GM12878 (cell line): ENCODE data around the gene LGALS9.

ENCODE experiments used
- PKNOX1 ChIP-seq: fragments of 450-650 bp; IDR thresholded peaks from 2 replicates; pipeline ENCODE4 v1.6.1; 2016; ENCODE audit warnings: mild to moderate bottlenecking
- POLR2AphosphoS5 ChIP-seq: IDR thresholded peaks from 2 replicates; pipeline ENCODE4 v1.6.1; 2011; ENCODE audit warnings: mild to moderate bottlenecking, low read length, inconsistent platforms
- RAD21 ChIP-seq: IDR thresholded peaks from 2 replicates; pipeline ENCODE4 v1.6.1; 2011; ENCODE audit warnings: mild to moderate bottlenecking, low read depth, low read length, moderate library complexity; ENCODE audit not compliant: insufficient read depth
- YY1 ChIP-seq: IDR thresholded peaks from 2 replicates; pipeline ENCODE4 v1.6.1; 2011; ENCODE audit warnings: low read depth, mild to moderate bottlenecking, low read length
- ZBTB40 ChIP-seq: fragments of 450-650 bp; IDR thresholded peaks from 2 replicates; pipeline ENCODE4 v1.6.1; 2016; ENCODE audit warnings: mild to moderate bottlenecking, moderate library complexity, borderline replicate concordance

- TF ChIP-seq ZBTB40 = no peak
- no peak for TF ChIP-seq POLR2AphosphoS5
- no peak for TF ChIP-seq YY1
- TF ChIP-seq RAD21 = no peak
- TF ChIP-seq PKNOX1 = no peak
Measured at GRCh38 chr17:27621536-27621935, 9.5 kb upstream of the LGALS9 start.
